NCI-H146 (cell line): ENCODE data around the gene OPRD1.

Source experiments
- DNase-seq: peaks from one replicate; lab custom pipeline; 2025; lab: John Stamatoyannopoulos, UW

OPRD1 gene

DNA sequence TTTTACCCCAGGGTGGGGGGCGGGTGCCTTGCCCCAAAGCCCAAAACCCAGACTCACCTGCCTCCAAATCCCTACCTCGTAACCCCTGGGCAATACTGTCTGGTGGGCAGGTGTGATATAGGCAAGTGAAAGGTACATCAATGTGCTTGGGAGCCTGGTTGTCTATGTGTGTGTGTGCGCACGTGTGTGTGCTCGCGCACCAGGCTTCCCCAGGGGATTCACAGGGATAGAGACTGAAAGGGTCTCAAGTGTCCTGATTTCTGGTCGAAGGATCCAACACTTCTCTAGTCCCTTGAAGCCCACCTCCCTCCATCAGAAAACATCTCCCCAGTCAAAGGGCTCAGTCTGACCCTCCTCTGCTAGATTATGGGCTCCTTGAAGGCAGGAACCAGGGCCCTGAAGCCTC is 73.5 kb downstream of the OPRD1 start:
- DNase-seq = no peak

GRCh38 chr1:28885977-28886730 is 74.2 kb downstream of the OPRD1 start:
- no peak for DNase-seq

DNA sequence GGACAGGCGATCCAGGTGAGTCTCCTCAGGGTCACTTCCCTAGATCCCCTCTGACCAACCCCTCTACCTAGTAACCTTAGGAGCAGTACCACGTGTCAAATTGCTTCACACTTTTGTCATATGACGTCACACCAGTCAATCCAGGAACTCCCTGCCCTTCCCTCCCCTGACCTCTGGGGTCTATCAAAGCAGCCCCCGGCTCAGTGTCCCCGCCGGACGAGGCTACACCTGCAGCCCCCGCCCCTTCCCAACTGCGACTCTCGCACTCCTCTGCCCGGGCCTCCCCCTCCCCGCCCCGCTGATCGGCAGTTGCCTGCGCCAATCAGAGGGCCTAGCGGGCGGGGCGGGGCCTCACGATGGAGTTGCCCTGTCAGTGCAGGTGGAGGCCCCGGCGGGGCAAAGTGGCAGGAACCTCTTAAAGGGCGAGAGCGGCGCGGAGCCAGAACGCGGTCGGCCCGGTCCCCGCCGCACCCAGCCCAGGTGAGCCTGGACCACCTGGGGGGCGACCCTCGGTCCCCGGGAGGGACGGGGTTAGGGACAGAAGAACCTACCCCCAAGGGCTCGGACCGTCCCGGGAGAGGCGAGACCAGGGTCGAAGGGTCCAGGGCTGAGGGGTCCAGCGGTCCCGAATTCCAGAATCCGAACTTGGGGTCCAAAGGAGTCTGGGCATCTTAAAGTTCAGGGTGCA is 74.9 kb downstream of the OPRD1 start:
- DNase-seq = peak; percentile 81

GRCh38 chr1:28887419-28887834 is 75.5 kb downstream of the OPRD1 start:
- DNase-seq = no peak

- DNase-seq = peak; percentile 31
Observed at GRCh38 chr1:28887835-28888682, 76.1 kb downstream of the OPRD1 start.

DNA sequence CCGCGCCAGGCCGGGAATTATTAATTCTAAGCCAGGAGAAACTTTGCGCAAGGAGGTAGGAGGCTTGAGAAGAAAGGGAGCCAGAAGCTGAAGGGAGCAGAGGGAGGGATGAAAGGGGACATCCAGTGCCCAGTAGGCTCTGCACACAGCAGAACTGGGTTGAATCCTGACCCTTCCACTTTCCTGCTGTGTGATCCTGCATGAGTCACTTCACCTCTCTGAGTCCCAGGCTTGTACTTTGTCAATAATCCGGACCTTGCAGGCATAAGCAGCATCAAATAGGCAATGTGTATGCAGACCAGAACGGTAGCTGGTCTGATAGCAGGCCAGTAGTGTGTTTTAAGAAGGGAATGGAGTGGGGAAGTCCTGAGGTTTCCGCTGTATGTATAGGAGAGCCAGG is 76.9 kb downstream of the OPRD1 start:
- DNase-seq = no peak

DNA sequence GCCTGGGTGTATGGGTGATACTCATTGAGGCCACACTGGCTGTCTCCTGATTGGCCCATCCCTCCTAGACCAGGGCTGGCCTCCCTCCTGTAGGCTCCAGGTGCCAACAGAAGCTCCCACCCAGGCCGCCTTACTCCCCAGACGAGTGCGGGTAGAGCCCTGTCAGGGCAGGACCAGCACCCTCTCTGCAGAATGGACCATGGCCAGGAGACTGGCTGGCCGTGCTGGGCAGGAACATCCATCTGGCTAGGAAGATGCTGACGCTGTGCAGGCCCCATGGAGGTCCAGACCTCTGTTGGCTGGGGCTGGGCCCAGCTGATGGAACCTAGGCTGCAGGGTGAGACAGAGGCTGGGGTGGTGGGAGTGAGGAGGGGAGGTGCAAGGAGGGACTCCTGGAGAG is 77.4 kb downstream of the OPRD1 start:
- DNase-seq = no peak

- no peak for DNase-seq
Observed at GRCh38 chr1:28890435-28890834, 78.5 kb downstream of the OPRD1 start.

DNA sequence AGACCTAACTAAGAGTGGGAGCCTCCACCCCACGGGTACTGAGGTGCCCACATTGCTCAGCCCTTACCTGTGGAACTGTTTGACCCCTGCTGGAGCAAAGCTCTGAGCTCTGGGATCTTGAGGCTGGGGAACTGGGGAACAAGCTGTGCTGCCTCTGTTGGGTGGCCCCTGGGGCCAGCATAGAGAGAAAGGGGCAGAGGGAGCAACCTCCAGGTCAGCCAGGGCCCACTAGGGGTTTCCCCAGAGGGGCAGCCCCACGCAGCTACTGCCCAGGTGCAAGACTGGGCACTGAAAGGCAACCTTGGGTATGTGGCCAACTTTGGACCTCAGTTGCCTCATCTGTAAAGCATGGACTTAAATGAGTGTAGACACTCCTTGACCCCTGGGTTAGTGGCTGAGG is 78.9 kb downstream of the OPRD1 start:
- no peak for DNase-seq

DNA sequence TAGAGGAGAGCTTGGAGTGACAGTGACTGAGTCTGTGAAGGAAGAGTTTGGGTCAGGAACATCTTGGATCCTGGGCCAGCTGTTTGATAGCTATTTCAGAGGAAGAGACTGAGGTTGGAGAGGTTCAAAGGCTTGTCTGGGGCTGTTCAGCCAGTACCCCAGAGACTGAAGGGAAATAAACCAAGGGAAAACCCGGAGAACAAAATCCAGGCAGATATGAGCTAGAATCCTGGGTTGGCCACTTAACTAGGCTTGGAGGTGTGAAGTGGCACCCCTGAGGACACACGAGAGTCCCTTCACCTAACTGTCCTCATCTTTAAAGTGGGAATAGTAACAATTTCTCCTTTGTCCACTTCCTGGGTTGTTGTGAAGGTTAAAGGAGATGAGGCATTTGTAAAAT is 79.3 kb downstream of the OPRD1 start:
- no peak for DNase-seq

DNA sequence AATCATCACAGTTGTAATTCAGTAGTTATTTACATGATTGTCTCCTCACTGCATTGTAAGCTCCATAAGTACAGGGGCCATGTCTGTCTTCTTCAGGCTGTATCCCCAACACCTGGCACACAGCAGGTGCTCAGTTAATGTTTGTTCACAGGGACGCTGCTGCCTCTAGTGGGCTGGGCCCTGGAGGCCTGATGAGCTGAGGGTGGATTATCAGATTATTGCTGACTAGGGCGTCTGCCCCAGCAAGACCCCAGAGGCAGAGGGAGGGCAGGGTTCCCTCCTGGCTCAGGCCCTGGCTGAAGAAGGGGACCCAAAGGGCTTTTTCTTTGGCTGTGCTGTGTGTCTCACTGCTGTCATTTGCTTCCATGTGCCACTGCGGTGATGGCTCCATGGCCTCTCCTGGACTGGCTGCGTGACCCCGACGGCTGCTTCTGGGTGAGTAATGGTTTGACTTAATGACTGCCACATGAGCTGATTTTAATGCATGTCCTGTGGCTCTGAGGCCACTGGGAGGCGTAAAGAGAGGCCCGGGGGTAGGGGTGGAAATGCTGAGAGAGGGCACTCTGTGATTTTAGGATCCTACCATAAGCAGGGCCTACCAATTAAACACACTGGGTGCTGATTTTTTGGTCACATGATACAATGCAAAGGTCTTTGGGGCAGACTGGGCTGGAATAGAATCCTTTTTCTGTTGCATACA is 81.6 kb downstream of the OPRD1 start:
- DNase-seq = peak; percentile 62

- DNase-seq = no peak
Observed at GRCh38 chr1:28894785-28895184, 82.8 kb downstream of the OPRD1 start.

DNA sequence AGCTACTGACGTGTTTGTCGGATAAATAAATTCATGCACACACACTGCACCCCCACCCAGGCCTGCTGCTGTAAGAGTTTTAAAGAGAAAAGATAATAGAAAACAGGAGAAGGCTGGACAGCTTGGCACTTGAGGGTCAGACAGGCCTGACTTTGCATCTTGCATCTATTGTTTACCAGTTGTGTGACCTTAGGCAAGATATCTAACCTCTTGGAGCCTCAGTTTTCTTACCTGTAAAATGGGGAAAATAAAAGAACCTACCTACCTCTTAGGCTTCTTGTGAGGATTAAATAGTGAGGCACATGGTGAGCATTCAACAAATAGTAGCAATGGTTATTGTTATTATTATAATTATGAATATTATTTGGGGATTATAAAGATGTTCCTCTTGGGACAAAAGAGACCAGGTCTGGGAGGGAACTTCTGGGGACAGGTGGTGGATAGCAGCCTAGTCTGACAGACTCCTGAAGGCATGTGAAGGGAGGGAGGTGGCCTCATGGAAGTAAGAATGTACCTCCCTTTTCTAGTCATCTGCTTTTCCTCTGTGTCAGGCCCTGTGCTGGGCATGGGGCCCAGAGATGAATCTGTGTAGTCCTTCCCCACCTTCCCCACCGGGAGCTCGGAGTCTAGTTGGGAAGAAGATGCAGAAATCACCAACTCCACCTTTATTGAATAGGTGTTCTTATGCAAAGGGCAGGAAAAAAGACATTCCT is 84.1 kb downstream of the OPRD1 start:
- DNase-seq = no peak

DNA sequence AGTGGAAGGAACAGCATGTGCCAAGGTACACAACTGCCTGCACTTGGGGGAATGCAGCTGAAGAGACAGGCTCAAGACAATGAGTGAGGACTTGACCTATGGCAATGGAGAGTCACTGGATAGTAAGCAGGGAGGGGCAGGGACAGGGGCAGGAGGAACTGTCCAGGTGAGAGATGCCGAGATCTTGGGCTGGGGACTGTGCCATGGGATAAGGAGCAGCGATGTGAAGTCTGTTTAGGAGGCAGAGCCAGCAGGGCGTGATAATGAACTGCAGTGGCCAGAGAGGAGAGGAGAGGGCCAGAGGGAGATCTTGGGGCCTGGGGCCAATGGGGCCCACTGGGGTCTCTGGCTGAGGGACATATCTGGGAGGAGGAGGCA is 84.6 kb downstream of the OPRD1 start:
- no peak for DNase-seq

- no peak for DNase-seq
Observed at GRCh38 chr1:28897789-28898188, 85.8 kb downstream of the OPRD1 start.

DNA sequence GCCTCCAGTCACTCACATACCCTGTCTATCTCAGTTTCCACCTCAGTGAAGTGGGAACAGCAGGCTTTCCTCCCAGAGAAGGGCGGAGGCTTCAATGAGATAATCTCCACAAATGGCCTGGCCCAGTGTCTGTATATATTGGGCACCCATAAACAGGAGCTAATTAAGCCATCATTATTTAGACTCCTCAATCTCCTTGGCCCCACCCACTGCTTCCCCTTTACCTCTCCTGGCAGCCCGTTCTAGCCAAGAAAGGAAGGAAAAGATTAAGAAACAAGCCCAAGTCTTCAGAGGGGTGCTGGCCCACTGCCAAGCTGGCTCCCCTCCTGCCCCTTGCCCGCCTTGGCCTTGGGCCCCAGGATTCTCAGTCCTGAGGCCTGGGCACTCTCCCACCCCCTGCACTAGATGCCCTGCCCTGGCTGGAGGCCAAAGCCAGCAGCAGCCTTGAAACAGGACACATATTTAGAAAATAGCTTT is 86.5 kb downstream of the OPRD1 start:
- DNase-seq = no peak

- no peak for DNase-seq
Observed at GRCh38 chr1:28899267-28899666, 87.3 kb downstream of the OPRD1 start.

GRCh38 chr1:28900562-28900961 is 88.6 kb downstream of the OPRD1 start:
- DNase-seq = no peak

- no peak for DNase-seq
Observed at GRCh38 chr1:28902738-28903137, 90.8 kb downstream of the OPRD1 start.

GRCh38 chr1:28905921-28906666 is 94.1 kb downstream of the OPRD1 start:
- no peak for DNase-seq

DNA sequence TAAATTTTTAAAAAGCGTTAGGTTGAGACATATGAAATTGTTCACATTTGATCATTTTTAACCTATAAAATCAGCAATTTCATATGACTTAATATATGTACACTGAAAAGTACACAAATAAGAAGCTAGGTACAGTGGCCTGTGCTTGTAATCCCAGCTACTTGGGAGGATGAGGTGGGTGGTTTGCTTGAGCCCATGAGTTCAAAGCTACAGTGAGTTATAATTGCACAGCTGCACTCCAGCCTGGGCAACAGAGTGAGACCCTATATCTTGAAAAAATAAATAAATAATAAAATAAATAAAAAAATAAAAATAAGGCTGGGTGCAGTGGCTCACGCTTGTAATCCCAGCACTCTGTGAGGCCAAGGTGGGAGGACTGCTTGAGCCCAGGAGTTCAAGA is 97.2 kb downstream of the OPRD1 start:
- no peak for DNase-seq
